Retinal pigment epithelial cell (primary cell): ENCODE data around the gene TAS2R8.
A peak's percentile ranks its signal among the peaks of the same experiment; 100 is the strongest.
"Not testable (repeated sequence)": the region's sequence is repeated elsewhere in the genome, so short reads cannot be mapped to it uniquely, and the experiment has no call there.

ENCODE experiments used
- DNase-seq: peaks from one replicate; pipeline ENCODE4 v3.0.0-alpha.2; 2010; ENCODE audit warnings: low read depth
- H3K4me3 ChIP-seq: 2 replicates; pipeline ENCODE4 v1.5.1; 2011; ENCODE audit warnings: mild to moderate bottlenecking, low read length, control low read depth, moderate library complexity
- TF ChIP-seq, protein P1 (sequence below): conservative IDR thresholded peaks from 2 replicates; pipeline ENCODE4 v1.5.1; 2011; ENCODE audit warnings: low read depth, low read length, control low read depth, inconsistent platforms

Gene TAS2R8

DNA sequence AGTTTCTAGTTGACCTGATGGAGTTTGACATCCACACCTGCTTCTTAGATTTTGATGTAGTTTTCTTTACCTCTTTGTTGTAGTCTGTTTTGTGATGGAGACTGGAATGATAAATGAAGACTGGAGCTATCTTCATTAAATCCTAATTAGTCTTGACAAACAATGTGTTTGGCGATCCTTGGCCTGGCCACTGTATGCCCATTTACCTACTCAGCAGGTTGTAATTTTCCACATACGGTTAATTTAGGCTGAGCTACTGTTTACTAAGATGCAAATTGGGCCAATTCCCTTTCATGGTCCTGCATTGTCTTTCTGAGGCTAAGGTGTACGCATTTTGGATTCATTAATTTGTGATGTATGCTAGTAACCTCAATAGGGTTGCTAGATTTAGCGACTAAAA is 4.5 kb downstream of the TAS2R8 start, which contains the start of gene TAS2R7:
TAS2R7 (minus strand) TSS at position 41 of the 400 bp plus-strand sequence. CDS start 57 bp downstream, outside the sequence.
- no peak for DNase-seq

GRCh38 chr12:10801741-10802140 is 5.3 kb downstream of the TAS2R8 start:
- no peak overlapping the region for H3K4me3 ChIP-seq
- TF ChIP-seq, protein P1, sequence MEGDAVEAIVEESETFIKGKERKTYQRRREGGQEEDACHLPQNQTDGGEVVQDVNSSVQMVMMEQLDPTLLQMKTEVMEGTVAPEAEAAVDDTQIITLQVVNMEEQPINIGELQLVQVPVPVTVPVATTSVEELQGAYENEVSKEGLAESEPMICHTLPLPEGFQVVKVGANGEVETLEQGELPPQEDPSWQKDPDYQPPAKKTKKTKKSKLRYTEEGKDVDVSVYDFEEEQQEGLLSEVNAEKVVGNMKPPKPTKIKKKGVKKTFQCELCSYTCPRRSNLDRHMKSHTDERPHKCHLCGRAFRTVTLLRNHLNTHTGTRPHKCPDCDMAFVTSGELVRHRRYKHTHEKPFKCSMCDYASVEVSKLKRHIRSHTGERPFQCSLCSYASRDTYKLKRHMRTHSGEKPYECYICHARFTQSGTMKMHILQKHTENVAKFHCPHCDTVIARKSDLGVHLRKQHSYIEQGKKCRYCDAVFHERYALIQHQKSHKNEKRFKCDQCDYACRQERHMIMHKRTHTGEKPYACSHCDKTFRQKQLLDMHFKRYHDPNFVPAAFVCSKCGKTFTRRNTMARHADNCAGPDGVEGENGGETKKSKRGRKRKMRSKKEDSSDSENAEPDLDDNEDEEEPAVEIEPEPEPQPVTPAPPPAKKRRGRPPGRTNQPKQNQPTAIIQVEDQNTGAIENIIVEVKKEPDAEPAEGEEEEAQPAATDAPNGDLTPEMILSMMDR = no peak
- DNase-seq = no peak

More for the DNA sequence above, 4.5 kb downstream of the TAS2R8 start, which contains the start of gene TAS2R7:
- TF ChIP-seq, protein P1 = no peak
- no peak within 1 kb of the TSS for H3K4me3 ChIP-seq

DNA sequence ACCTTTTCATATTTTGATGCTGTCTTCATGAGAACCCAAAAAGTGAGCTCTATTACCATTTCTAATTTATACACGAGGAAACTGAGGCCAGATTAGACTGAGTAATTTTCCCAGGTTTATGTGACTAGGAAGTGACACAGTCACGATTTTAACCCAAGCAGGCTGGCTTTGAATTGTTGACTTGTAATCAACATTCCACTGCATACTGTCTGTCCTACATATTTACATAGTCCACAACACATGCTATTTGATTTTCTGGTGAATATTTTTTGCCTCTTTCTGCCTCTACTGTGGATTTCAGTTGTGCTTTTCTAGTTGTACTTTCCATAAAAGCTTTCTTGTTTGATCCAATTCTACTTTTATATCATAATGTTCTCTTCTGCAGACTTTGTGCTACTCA is 12.9 kb downstream of the TAS2R8 start:
- TF ChIP-seq, protein P1 = no peak
- DNase-seq = no peak

DNA sequence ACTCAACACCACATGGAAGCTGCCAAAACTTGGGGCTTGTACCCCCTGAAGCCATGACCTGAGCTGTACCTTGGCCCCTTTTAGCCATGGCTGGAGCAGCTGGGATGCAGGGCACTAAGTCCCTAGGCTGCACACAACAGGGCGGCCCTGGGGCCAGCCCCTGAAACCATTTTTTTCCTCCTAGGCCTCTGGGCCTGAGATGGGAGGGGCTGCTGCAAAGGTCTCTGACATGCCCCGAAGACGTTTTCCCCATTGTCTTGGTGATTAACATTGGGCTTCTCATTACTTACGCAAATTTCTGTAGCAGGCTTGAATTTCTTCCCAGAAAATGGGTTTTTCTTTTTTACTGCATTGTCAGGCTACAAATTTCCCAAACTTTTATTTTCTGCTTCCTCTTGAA is 15.3 kb downstream of the TAS2R8 start:
- not testable (repeated sequence) for DNase-seq, H3K4me3 ChIP-seq

More for the DNA sequence above, 12.9 kb downstream of the TAS2R8 start:
- H3K4me3 ChIP-seq = no peak overlapping the region

- H3K4me3 ChIP-seq = no peak overlapping the region
- TF ChIP-seq, protein P1 = no peak
- no peak for DNase-seq
These were observed 23.8 kb downstream of the TAS2R8 start for GRCh38 chr12:10783252-10783651.

DNA sequence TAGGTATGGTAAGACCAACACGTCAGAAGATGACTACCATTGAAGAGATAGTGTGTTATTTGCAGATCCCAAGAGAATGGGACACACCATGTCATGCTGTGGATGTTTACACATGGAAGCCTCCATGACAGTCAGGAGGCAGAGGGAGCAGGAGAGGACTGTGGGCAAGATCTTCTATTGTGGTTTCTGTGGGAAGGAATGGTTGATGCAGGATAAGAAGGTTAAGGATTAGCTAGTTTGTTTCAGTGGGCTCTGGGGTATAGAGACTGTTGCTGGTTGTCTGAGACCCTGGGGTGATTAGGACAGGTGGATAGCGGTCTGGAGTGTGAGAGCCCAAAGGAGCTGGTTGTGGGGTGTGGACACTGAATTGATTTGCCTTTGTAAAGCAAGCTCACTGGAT is 28.0 kb downstream of the TAS2R8 start:
- DNase-seq = no peak
- H3K4me3 ChIP-seq = no peak overlapping the region
- TF ChIP-seq, protein P1 = no peak

GRCh38 chr12:10771132-10771733 is 35.9 kb downstream of the TAS2R8 start:
- TF ChIP-seq, protein P1 = peak; percentile 56
- H3K4me3 ChIP-seq = no peak overlapping the region
- DNase-seq = no peak
